ENCODE results near the gene CLUH.
"Not testable (repeated sequence)": the region's sequence is repeated elsewhere in the genome, so short reads cannot be mapped to it uniquely, and the experiment has no call there.

The CLUH gene

DNA sequence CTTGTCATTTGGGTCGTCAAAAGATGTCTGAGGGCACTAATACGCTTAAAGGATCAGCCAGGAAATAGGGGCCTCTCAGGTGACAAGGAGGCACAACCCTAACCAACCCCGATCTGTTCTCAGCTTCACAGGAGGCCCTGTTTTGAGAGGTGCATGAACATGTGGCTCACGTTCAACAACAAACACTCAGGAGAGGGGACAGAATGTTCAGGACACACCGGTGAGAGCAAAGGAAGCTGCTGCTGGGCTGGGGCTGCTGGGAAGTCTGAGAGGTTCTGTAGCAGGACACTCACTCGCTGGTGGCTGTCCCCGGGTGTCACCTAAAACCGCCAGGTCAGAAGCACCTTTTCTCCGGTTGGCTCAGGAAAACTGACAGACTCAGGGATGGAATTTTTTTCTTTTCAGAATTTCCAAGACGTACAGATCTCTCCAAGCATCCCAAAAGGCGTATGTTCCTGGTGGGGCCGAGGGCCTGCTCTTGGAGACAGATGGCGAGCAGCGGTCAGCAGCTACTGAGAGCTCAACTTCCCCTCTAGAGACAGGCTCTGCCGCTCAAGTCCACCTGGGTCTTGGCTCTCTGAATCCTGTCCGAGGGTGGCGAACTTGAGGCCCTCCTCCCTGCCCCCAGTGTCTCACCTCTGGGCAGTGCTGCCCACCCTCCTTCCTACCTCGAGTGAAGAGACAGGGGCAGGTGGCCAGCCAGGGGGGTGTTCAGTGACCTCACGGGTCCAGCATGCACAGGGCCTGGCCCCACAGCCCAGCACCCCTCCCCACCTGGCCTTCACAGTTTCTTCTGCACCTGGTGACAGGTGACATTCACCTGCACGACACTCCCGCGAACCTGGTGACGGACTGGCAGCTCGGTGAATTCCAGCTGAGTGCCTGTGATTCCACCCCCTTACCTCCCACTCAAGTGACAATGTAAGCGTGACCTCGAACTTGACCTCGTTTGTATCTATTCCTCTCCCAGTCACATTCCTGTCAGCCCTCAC is 22.9 kb downstream of the CLUH start:
- DNase-seq (ENCODE audit: low read depth): no peak

DNA sequence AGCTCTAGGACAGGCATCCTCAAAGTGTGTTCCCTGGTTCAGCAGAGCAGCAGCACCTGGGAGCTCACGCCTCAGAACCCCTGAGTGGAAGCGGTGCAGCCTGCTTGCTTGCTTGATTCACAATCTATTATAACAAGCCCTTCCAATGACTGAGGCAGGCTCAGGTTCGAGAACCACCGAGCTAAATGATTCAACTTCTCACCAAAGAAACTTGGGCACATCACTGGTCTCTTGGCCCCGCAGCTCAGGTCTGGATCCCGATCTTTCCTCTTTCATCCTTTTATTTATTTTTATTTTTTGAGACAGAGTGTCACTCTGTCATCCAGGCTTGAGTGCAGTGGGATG is 24.5 kb downstream of the CLUH start:
- DNase-seq (ENCODE audit: low read depth): no peak

GRCh38 chr17:2685696-2686095 is 25.9 kb downstream of the CLUH start:
- DNase-seq (ENCODE audit: low read depth): no peak

DNA sequence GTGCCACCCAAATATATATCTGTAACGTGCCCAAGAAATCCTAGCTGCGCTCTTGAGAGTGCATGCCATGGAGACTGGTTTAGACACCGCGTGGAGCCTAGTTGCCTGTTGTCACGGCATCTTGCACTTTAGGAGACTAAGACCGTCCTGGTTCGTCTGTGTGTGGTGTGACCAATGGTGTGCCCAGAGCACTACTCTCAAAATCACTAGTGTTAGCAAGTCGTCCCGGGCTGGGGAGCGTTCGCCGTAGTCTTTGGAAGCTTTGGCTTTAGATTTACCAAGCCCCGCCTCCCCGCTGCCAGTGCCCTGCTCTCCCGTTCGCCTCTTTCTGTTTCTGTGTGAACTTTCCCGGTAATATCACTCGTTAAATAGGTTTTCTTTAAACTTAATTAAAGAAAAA is 27.0 kb downstream of the CLUH start:
- DNase-seq (ENCODE audit: low read depth): no peak

GRCh38 chr17:2683912-2684311 is 27.7 kb downstream of the CLUH start:
- DNase-seq (ENCODE audit: low read depth): no peak

DNA sequence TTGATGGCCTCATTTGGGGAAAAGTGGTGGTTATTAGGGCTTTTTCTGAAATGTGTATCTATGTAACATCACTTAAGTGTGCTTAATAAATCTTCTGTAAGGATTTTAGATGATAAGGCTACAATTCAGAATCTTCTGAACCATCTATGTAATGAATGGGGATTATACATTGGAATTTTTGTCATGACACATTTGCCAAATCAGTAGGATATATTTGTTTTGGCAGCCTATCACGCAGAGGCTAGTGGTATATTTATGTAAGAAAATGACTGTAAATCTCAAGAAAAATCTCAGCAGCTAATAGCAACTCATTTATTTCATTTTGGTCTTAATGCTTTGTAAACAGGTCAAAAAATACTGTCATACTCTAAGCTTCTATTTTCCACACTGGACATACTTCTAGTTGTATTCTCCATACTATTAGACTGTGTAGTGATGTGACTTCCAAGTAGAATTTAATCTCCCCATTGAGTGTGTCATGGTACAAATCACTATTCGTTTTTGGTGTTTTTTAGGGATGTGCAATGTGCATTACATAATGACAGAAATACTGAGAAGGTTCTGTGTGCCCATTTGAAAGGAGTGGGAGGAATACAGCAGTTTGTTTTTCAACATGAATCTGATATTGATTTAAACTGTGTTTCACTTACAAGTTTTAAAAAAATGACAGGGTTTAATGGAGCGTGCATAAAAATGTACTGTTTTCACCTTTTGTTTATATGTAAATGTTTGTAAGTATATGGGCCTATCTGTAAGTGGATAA is 29.2 kb downstream of the CLUH start:
- DNase-seq (ENCODE audit: low read depth): no peak

DNA sequence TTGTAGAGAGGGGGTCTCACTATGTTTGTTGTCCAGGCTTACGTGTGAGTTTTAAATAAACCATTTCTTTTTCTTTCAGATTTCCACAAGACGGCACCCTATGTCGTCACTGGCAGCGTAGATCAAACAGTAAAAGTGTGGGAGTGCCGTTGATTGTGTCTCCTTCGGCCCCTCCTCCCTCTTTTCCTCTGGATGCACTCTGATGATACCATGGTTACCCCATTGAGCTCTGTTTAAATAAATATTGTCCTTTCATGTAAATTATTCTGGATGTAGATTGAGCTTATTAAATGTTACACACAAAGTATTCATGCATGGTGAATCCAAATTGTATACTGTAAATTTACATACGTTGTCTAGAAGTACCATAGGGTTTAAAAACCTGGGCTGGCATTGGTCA is 29.9 kb downstream of the CLUH start:
- no peak for DNase-seq (ENCODE audit: low read depth)

DNA sequence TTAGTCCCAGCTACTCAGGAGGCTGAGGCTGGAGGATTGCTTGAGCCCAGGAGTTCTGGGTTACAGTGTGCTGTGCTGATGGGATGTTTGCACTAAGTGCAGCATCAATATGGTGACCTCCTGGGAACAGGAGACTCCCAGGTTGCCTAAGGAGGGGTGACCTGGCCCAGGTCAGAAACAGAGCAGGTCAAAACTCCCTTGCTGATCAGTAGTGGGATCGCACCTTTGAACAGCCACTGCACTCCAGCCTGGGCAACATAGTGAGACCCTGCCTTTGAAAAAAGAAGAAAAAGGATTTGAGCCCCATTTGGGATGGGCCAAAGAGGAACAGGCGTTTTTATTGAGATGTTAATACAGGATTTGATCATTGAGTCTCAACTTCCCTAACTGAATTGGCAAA is 30.6 kb downstream of the CLUH start:
- no peak for DNase-seq (ENCODE audit: low read depth)

GRCh38 chr17:2679247-2679646 is 32.3 kb downstream of the CLUH start:
- DNase-seq (ENCODE audit: low read depth): not testable (repeated sequence)

GRCh38 chr17:2672026-2672425 is 39.5 kb downstream of the CLUH start:
- no peak for DNase-seq (ENCODE audit: low read depth)

DNA sequence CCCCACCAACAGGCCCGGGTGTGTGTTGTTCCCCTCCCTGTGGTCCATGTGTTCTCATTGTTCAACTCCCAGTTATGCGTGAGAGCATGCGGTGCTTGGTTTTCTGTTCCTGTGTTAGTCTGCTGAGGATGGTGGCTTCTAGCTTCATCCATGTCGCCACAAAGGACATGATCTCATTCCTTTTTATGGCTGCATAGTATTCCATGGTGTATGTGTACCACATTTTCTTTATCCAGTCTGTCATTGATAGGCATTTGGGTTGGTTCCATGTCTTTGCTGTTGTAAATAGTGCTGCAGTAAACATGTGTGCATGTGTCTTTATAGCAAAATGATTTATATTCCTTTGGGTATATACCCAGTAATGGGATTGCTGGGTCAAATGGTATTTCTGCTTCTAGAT is 51.2 kb downstream of the CLUH start:
- not testable (repeated sequence) for DNase-seq (ENCODE audit: low read depth)

- DNase-seq (ENCODE audit: low read depth): not testable (repeated sequence)
Observed at GRCh38 chr17:2659337-2659736, 52.2 kb downstream of the CLUH start.

GRCh38 chr17:2656283-2656682 is 55.3 kb downstream of the CLUH start:
- DNase-seq (ENCODE audit: low read depth): no peak

GRCh38 chr17:2655546-2655945 is 56.0 kb downstream of the CLUH start:
- DNase-seq (ENCODE audit: low read depth): no peak

GRCh38 chr17:2652911-2653310 is 58.7 kb downstream of the CLUH start:
- not testable (repeated sequence) for DNase-seq (ENCODE audit: low read depth)

GRCh38 chr17:2649191-2649590 is 62.4 kb downstream of the CLUH start:
- no peak for DNase-seq (ENCODE audit: low read depth)

GRCh38 chr17:2647957-2648356 is 63.6 kb downstream of the CLUH start:
- no peak for DNase-seq (ENCODE audit: low read depth)

DNA sequence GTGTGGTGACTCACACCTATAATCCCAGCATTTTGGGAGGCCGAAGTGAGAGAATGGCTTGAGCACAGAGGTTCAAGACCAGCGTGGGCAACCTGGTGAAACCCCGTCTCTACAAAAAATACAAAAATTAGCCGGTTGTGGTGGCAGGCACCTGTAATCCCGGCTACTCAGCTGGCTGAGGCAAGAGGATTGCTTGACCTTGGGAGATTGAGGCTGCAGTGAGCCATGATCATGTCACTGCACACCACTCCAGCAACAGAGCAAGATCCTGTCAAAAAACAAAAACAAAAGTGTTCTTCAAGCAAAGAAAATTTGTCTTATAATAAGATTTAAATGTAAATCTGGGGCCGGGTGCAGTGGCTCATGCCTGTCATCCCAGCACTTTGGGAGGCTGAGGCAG is 66.6 kb downstream of the CLUH start:
- no peak for DNase-seq (ENCODE audit: low read depth)

Measured in stimulated activated CD8-positive, alpha-beta memory T cell treated with anti-CD3 and anti-CD28 coated beads, Interleukin-12 subunit alpha, Interleukin-12 subunit beta, amount 100 ng/mL, for 4 hours (primary cell).